IPS-18c (cell line): ENCODE data around the gene MYRF.

ENCODE experiments used
- H3K4me3 ChIP-seq: 2 replicates; pipeline ENCODE4 v1.7.0; 2013; ENCODE audit warnings: low read depth, mild to moderate bottlenecking, low read length, moderate library complexity; ENCODE audit not compliant: insufficient read depth
- H3K9me3 ChIP-seq: one replicate; pipeline ENCODE4 v1.6.1; 2013; ENCODE audit warnings: mild to moderate bottlenecking, low read length, moderate library complexity; ENCODE audit not compliant: control insufficient read depth, insufficient read depth

The MYRF gene

GRCh38 chr11:61732705-61733104 lies 19.7 kb upstream of the MYRF start:
- H3K4me3 ChIP-seq = no peak overlapping the region
- H3K9me3 ChIP-seq = no peaks in the 10 kb centered on the region

DNA sequence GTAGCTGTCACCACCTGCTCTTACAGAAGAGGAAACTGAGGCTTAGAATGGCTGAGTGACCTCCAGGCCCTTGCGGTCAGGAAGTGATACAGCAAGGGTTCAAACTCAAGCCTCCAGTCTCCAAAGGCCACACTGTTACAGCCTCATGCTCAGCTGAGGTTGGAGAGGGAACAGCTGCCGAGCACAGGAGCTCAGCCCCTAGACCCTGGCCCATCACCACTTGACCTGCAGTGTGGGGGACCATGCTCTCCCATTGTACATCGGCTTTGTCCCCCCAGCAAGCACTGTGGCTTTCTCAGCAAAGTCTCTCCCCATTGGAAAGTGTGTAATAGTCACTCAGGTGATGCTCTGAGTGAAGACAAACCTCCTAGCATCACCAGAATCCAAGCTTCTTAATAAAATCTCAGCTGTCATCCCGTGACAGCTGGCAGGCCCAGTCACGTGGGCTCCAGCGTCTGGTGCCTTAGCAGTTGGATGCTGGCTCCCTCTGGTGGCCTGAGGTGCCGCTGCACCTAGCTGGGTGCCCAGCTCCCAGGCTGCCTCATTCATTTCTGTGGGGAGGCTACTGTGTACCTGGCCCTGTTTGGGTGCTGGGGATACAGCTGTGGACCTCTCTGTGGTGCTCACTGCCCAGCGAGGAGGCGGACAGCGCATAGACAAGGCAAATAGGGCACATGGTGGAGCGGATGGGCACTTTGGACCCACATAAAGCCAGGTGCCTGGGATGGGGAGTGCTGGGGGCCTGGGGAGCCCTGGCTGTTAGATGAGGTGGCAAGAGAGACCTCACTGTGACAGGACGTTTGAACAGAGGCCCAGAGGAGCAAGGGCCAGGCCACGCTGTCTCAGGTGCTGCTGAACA lies 19.1 kb upstream of the MYRF start:
- Histone ChIP-seq H3K9me3 (no peaks in the 10 kb centered on the region), H3K4me3 (no peak overlapping the region)

DNA sequence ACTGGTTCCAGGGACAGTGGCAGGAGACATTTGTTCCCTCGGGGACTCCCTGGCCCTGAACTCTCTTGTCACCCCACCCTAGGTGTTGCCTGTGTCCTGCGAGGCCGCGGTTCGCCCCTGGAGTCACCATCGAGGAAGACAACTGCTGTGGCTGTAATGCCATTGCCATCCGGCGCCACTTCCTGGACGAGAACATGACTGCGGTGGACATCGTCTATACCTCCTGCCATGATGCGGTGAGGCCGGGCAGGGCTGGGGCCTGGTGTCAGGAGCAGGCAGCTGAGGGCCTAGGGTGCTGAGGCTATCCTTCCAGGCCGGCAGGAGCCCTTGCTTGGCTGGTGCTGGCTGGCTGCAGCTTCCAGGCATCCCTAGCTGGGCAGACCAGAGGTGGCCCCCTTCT lies 17.7 kb upstream of the MYRF start:
- Histone ChIP-seq H3K9me3 (no peaks in the 10 kb centered on the region), H3K4me3 (no peak overlapping the region)

GRCh38 chr11:61735391-61735790 lies 17.0 kb upstream of the MYRF start:
- H3K4me3 ChIP-seq = no peak overlapping the region
- H3K9me3 ChIP-seq = no peaks in the 10 kb centered on the region

GRCh38 chr11:61736310-61736709 lies 16.1 kb upstream of the MYRF start:
- H3K4me3 ChIP-seq = no peak overlapping the region
- H3K9me3 ChIP-seq = no peaks in the 10 kb centered on the region

DNA sequence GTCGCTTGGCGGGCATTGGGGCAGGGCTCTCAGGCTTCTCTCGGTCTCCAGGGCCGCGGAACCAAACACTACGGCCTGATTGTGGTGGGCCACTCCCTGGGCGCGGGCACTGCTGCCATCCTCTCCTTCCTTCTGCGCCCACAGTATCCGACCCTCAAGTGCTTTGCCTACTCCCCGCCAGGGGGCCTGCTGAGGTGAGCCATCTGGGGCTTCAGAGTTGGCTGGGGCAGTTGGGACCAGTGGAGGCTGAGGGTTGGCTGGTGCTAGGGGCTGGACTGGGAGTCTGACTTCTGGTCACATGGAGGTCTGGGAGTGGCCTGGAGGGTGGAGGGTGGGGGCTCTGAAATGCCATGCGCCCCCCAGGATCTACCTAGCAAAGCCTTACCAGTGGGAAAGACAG lies 15.3 kb upstream of the MYRF start:
- no peak overlapping the region for H3K4me3 ChIP-seq
- H3K9me3 ChIP-seq = no peaks in the 10 kb centered on the region

- no peak overlapping the region for H3K4me3 ChIP-seq
Observed at GRCh38 chr11:61737636-61738386, 14.6 kb upstream of the MYRF start.

DNA sequence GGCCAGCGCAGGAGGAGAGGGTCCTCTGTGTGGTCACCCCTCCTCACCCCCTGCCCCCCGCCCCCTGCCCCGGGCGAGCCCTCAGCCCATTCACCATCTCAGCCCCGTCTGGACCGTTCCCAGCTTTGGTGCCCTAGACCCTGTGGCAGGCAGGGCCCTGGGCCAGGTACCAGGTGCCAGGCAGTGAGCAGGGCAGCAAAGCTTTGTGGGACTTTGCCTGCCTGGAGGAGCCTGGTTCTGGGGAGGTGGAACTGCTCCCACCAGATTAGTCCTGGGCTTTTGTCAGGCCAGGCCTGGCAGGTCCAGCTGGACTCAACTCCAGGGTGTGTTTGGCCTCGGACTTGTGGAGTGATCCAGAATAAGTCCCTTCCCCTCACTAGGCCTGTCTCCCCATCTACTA lies 13.7 kb upstream of the MYRF start:
- no peak overlapping the region for H3K4me3 ChIP-seq
- H3K9me3 ChIP-seq = no peaks in the 10 kb centered on the region

More at GRCh38 chr11:61737636-61738386, 14.6 kb upstream of the MYRF start:
- no peaks in the 10 kb centered on the region for H3K9me3 ChIP-seq

DNA sequence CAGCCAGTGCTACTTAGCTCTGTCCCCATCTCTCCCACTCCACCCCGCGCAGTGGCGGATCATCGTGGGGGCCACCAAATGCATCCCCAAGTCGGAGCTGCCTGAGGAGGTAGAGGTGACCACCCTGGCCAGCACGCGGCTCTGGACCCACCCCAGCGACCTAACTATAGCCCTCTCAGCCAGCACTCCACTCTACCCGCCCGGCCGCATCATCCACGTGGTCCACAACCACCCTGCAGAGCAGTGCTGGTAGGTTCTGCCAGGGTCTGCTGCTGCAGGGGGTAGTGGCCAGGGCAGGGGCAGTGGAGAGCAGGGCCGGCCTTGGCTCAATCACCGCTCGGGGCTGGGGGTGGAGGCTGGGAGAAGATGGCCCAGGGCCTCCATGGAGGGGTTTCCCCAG lies 13.0 kb upstream of the MYRF start:
- H3K4me3 ChIP-seq = no peak overlapping the region
- H3K9me3 ChIP-seq = no peaks in the 10 kb centered on the region

- Histone ChIP-seq H3K9me3 (no peaks in the 10 kb centered on the region), H3K4me3 (no peak overlapping the region)
Observed at GRCh38 chr11:61739966-61740365, 12.5 kb upstream of the MYRF start.

GRCh38 chr11:61742391-61742790 lies 10.0 kb upstream of the MYRF start:
- no peak overlapping the region for H3K4me3 ChIP-seq
- no peaks in the 10 kb centered on the region for H3K9me3 ChIP-seq

GRCh38 chr11:61743486-61744095 lies 8.8 kb upstream of the MYRF start:
- H3K9me3 ChIP-seq = no peaks in the 10 kb centered on the region
- H3K4me3 ChIP-seq = no peak overlapping the region

- no peak overlapping the region for H3K4me3 ChIP-seq
- no peaks in the 10 kb centered on the region for H3K9me3 ChIP-seq
Observed at GRCh38 chr11:61744181-61744580, 8.3 kb upstream of the MYRF start.

- Histone ChIP-seq H3K9me3 (no peaks in the 10 kb centered on the region), H3K4me3 (no peak overlapping the region)
Observed at GRCh38 chr11:61744609-61745156, 7.8 kb upstream of the MYRF start.

DNA sequence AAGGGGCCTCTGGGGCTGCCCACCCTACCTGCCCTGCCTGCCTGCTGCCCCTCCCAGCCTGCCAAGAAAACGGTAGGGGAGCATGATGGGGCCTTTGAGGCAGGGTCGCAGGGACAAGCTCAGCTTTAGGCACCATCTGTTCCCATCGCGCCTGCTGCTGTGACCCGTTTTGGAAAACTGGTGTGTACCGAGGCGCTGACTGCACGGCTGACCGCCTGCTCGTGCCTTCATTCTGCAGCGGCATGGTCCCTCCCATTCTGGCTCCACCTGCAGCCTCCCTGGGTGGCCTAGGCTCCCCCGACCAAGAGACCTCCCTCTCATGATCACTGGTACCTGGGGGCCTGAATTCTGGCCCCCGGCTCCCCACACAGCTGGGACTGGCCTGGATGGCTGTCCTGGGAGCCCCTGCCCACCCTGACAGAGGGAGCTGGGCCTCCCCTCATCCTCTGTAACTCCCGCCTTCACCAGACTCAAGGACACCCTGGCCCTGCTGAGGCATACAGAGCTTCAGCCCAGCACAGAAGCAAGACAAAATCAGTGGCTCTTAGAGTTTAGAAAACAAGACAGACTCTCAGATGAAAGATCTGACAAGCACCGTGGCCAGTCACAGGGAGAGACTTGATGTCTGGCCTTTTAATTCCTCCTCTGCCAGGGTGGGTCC lies 6.5 kb upstream of the MYRF start:
- peaks cover 2% of the 10 kb centered on the region for H3K9me3 ChIP-seq
- H3K4me3 ChIP-seq = no peak overlapping the region

GRCh38 chr11:61746442-61747191 lies 5.8 kb upstream of the MYRF start:
- Histone ChIP-seq H3K9me3 (peaks cover 4% of the 10 kb centered on the region), H3K4me3 (no peak overlapping the region)
